NCI-H1930 (cell line): Measurements from ENCODE around the gene RBM26.

Source experiments
- DNase-seq, 2 experiments: peaks; one replicate each; lab custom pipeline; 2025; lab: John Stamatoyannopoulos, UW

RBM26 gene

DNA sequence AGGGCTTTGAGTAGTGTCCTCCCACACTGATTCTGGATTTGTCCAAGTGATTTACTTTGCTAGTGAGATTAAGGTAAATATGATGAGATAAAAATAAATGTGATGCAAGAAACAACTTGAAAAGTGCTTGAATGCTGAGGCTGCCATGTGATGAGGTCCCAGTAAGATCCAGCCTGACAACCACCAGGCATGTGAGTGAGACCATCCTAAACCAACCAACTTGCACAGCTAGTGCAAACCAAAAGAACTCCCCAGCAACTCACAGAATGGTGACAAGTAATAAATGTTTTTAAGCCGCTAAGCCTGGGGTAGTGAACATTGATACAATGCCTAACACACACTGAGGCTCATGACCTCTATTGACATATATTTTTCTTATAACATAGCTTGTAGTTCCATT is 13.3 kb upstream of the RBM26 start:
- no peak for DNase-seq

GRCh38 chr13:79417741-79418140 is 11.7 kb upstream of the RBM26 start:
- no peak for DNase-seq

DNA sequence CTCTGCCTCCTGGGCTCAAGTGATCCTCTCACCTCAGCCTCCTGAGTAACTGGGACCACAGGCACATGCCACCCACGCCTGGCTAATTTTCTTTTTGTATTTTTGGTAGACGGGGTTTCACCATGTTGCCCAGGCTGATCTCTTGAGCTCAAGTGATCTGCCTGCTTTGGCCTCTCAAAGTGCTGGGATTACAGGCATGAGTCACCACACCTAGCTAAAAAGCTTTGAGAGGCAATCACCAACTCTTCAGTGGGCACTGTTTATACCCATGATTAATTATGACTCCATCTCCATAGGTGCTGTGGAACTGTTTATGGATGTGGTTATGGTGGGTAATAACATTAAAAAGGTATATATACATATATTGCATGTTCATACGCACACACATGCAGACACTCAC is 7.5 kb upstream of the RBM26 start:
- no peak for DNase-seq

DNA sequence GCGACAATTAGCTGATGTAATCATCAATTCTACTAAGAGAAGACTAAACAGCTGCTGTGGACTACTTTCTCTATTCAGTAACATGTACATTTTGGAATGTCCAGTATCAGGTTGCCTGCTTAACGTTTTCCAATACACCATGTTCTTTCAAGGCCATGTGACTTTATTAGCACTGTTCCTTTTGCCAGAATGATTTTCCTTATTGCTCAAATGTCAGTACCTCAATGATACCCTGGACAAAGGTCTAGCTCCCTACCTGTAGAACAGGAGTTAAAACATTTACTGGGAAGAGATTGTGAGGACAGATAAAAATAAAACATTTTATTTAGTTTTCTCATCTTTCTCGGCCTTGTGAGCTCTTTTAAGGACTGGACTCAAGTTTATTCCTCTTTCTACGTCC is 3.8 kb upstream of the RBM26 start:
- no peak for DNase-seq

- DNase-seq: no peak
Observed at GRCh38 chr13:79407349-79407979, 1.4 kb upstream of the RBM26 start.

GRCh38 chr13:79406597-79406908 is 498 bp upstream of the RBM26 start:
- no peak for DNase-seq

GRCh38 chr13:79405501-79405830 is 589 bp downstream of the RBM26 start:
- DNase-seq: no peak

DNA sequence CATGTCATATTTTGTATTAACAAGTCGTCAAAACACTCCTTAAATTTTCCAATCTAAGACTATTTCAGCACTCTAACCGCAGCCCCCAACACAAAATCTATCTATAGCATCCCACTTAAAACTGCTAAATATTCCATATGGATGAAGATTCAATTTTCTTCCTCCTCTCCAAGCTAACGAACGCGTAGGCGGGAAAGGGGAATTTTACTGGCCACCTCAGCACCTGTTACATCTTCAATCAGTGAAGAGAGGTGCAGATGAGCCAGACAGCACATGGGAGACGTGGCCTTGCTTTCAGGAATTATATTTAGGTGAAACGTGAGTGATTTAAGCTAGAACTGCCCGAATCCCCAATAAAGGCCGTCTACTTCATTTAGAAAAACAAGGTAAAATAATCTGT is 1.1 kb downstream of the RBM26 start:
- DNase-seq: no peak

GRCh38 chr13:79404361-79404760 is 1.7 kb downstream of the RBM26 start:
- no peak for DNase-seq

GRCh38 chr13:79403113-79403512 is 2.9 kb downstream of the RBM26 start:
- DNase-seq: no peak

- no peak for DNase-seq
Observed at GRCh38 chr13:79402679-79403078, 3.4 kb downstream of the RBM26 start.

GRCh38 chr13:79402074-79402635 is 3.9 kb downstream of the RBM26 start:
- DNase-seq: no peak

- DNase-seq: no peak
Observed at GRCh38 chr13:79401259-79402070, 4.6 kb downstream of the RBM26 start.

DNA sequence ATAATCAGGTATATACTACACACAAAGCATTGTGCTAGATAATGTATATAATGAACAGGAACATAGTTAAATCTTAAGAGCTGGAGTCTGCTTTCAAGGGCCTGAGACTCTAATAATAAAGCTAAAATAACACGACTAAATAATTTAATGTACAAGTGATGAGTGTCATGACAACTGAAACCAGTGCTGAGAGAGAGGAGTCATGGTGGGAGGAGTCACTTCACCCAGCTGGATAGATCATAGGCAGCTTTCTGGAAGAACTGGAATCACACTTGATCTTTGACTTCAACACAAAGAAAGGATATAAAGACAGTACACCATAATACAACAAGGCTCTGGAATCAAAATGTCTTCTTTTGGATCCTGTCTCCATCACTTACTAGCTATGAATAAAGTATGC is 7.1 kb downstream of the RBM26 start:
- no peak for DNase-seq

GRCh38 chr13:79398127-79398526 is 7.9 kb downstream of the RBM26 start:
- DNase-seq: no peak

GRCh38 chr13:79395881-79396280 is 10.2 kb downstream of the RBM26 start:
- DNase-seq: no peak

GRCh38 chr13:79393564-79394249 is 12.3 kb downstream of the RBM26 start:
- no peak for DNase-seq

- no peak for DNase-seq
Observed at GRCh38 chr13:79392882-79393563, 13.0 kb downstream of the RBM26 start.

DNA sequence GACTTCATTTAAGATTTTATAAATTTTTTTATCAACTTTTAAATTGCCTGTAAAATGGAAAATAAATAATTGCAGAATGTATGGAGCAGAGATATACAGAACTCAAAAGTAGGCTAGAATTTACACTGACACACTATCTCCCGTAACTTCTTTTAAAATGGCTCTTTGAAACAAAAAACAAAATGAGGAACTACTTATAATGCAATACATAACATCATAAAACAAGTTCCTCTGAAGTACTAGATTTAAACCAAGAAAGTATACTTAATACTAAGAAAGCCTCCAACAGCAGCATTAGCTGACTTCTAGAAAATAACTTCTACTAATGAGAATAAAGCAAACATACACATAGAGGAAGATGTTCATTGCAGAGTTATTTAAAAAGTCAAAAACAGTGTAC is 17.0 kb downstream of the RBM26 start:
- no peak for DNase-seq

DNA sequence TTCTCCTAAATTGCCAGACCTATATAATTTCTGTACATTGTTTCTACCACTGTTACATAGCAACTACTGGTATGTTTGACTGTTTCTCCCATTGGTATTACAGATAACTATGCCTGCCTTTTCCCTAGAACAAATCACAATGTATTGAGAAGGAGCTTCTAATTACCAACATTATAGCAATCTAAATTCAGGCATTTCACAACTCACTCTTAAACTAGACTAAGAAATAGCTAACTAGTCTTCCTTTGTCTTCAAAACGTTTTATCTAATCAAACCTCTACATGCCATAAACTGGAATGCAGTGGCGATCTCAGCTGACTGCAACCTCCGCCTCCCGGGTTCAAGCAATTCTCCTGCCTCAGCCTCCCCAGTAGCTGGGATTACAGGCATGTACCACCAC is 18.2 kb downstream of the RBM26 start:
- DNase-seq: no peak

- DNase-seq: no peak
Observed at GRCh38 chr13:79386125-79386826, 19.8 kb downstream of the RBM26 start.

GRCh38 chr13:79385694-79386093 is 20.4 kb downstream of the RBM26 start:
- no peak for DNase-seq
